HepG2 (cell line): Measurements from ENCODE around the gene MRLN. TPM values are rescaled to one million over a fixed set of nuclear protein-coding genes. Genes with fewer than 3 reads are reported as not detected.

Source experiments
- ATAC-seq: fragments of 200-7000 bp; cut with Tn5 transposase; 3 replicates; pipeline ENCODE4 v1.9.1; 2020; ENCODE audit warnings: mild to moderate bottlenecking, moderate library complexity
- BruUV-seq: library from RNA; stranded (reverse); fragments of 400-500 nt; replicated peaks from 2 replicates; lab custom pipeline; 2021; lab: Mats Ljungman, UMichigan
- CTCF ChIA-PET: fragments of 300-600 bp; formaldehyde crosslinking; extraction: SDS; loops from one replicate; lab custom pipeline; 2021; ENCODE audit warnings: low total read pairs, inconsistent platforms, low intra/inter-chr PET ratio; lab: Yijun Ruan, JAX
- POLR2A ChIA-PET: fragments of 350-600 bp; sonication (Branson Sonifier 250); formaldehyde crosslinking; loops from one replicate; lab custom pipeline; 2020; ENCODE audit warnings: antibody characterized with exemption, inconsistent platforms; lab: Yijun Ruan, JAX
- DNase-seq: peaks from one replicate; pipeline ENCODE4 v3.0.0-alpha.2; 2015; ENCODE audit warnings: low spot score
- FAIRE-seq: peaks from 3 replicates; lab custom pipeline; 2011; peaks lifted over from hg19 to GRCh38; lab: Jason Lieb, UNC
- H2AFZ ChIP-seq: one replicate; pipeline ENCODE4 v1.6.1; 2011; ENCODE audit warnings: low read length, inconsistent platforms
- H3K27ac ChIP-seq: fragments of 300-600 bp; 3 replicates; pipeline ENCODE4 v1.8.0; 2011; ENCODE audit warnings: mixed run types, mild to moderate bottlenecking, mixed read lengths, low read length, inconsistent platforms; ENCODE audit not compliant: insufficient read depth; ENCODE audit errors: extremely low read length
- H3K27me3 ChIP-seq, 2 experiments: fragments of 200-600 bp in 1 of 2; 2 replicates in 1 of 2; 3 replicates in 1 of 2; pipeline versions ENCODE4 v1.6.0 to v1.8.0; 2011; ENCODE audit warnings: low read length in 2 of 2, mild to moderate bottlenecking in 2 of 2, moderate library complexity in 2 of 2, inconsistent platforms in 1 of 2; ENCODE audit not compliant: insufficient read depth in 2 of 2, control insufficient read depth in 1 of 2
- H3K36me3 ChIP-seq, 2 experiments: fragments of 200-600 bp in 1 of 2; replicated peaks in 1 of 2; 2 replicates in 1 of 2; 3 replicates in 1 of 2; pipeline versions ENCODE4 v1.5.1 to v1.8.0; 2011; ENCODE audit warnings: low read length in 2 of 2, inconsistent platforms in 1 of 2; ENCODE audit not compliant: insufficient read depth in 2 of 2, control insufficient read depth in 1 of 2
- H3K4me1 ChIP-seq: 2 replicates; pipeline ENCODE4 v1.5.1; 2012; ENCODE audit warnings: low read length, inconsistent platforms; ENCODE audit not compliant: insufficient read depth
- H3K4me2 ChIP-seq: 2 replicates; pipeline ENCODE4 v1.6.0; 2011; ENCODE audit warnings: low read depth, low read length, inconsistent platforms
- H3K4me3 ChIP-seq, 3 experiments: fragments of 200-600 bp in 1 of 3; sonication (generic), shearing (Covaris generic) in 1 of 3; replicated peaks in 1 of 3; 2 replicates each; pipeline ENCODE4 v1.5.1; 2011 to 2016; ENCODE audit warnings: low read length in 3 of 3, inconsistent platforms in 2 of 3, low read depth in 2 of 3, mild to moderate bottlenecking in 2 of 3, control low read depth in 1 of 3, mixed read lengths in 1 of 3; ENCODE audit not compliant: insufficient read depth in 1 of 3
- H3K79me2 ChIP-seq: one replicate; pipeline ENCODE4 v1.6.1; 2011; ENCODE audit warnings: low read length, inconsistent platforms; ENCODE audit not compliant: insufficient read depth
- H3K9ac ChIP-seq: 2 replicates; pipeline ENCODE4 v1.6.0; 2011; ENCODE audit warnings: mild to moderate bottlenecking, low read depth, low read length, inconsistent platforms; ENCODE audit not compliant: insufficient read depth
- H3K9me3 ChIP-seq: 2 replicates; pipeline ENCODE4 v1.5.1; 2012; ENCODE audit warnings: mild to moderate bottlenecking, low read length
- H4K20me1 ChIP-seq: 2 replicates; pipeline ENCODE4 v1.6.0; 2011; ENCODE audit warnings: inconsistent platforms, mild to moderate bottlenecking, low read length, moderate library complexity; ENCODE audit not compliant: insufficient read depth
- ATF3 ChIP-seq: sonication (generic); formaldehyde crosslinking; IDR thresholded peaks from 2 replicates; pipeline ENCODE4 v1.4.0; 2020; ENCODE audit warnings: missing genetic modification reagents
- DBP ChIP-seq: sonication (generic); formaldehyde crosslinking; IDR thresholded peaks from 2 replicates; pipeline ENCODE4 v1.4.0; 2020; ENCODE audit warnings: missing genetic modification reagents; ENCODE audit errors: not compliant biosample characterization
- DPF2 ChIP-seq: sonication (generic); formaldehyde crosslinking; IDR thresholded peaks from 2 replicates; pipeline ENCODE4 v1.4.0; 2020; ENCODE audit warnings: mild to moderate bottlenecking, low read depth, missing genetic modification reagents, borderline replicate concordance
- ELF1 ChIP-seq: sonication (generic); formaldehyde crosslinking; IDR thresholded peaks from 2 replicates; pipeline ENCODE4 v1.4.0; 2020; ENCODE audit warnings: missing genetic modification reagents
- FLYWCH1 ChIP-seq: sonication (generic); formaldehyde crosslinking; IDR thresholded peaks from 2 replicates; pipeline ENCODE4 v1.8.1; 2023; ENCODE audit warnings: mild to moderate bottlenecking, missing genetic modification reagents
- GABPB1 ChIP-seq: IDR thresholded peaks from 2 replicates; pipeline ENCODE4 v1.6.1; 2016; ENCODE audit warnings: mild to moderate bottlenecking, missing genetic modification reagents, moderate library complexity, missing compliant biosample characterization
- HMG20A ChIP-seq: IDR thresholded peaks from 2 replicates; pipeline ENCODE4 v1.6.1; 2016; ENCODE audit warnings: borderline replicate concordance
- ZNF180 ChIP-seq: sonication (generic); formaldehyde crosslinking; IDR thresholded peaks from 2 replicates; pipeline ENCODE4 v1.4.0; 2020; ENCODE audit warnings: low read depth, missing genetic modification reagents, borderline replicate concordance
- ZNF44 ChIP-seq: sonication (generic); formaldehyde crosslinking; IDR thresholded peaks from 2 replicates; pipeline ENCODE4 v1.5.1; 2020; ENCODE audit warnings: mild to moderate bottlenecking, missing genetic modification reagents
- ZNF563 ChIP-seq: sonication (generic); formaldehyde crosslinking; IDR thresholded peaks from 2 replicates; pipeline ENCODE4 v1.8.0; 2022; ENCODE audit warnings: mild to moderate bottlenecking, moderate library complexity, missing genetic modification reagents
- ZNF674 ChIP-seq: sonication (generic); formaldehyde crosslinking; IDR thresholded peaks from 2 replicates; pipeline ENCODE4 v1.5.0; 2020; ENCODE audit warnings: low read depth, mild to moderate bottlenecking, missing genetic modification reagents
- WGBS: methylation state at CpG from one replicate; pipeline ENCODE4 v1.1.6; 2017; ENCODE audit warnings: low lambda C conversion rate; 5-methylcytosine and 5-hydroxymethylcytosine counted together
- in situ Hi-C: cut with HindIII; loops from 2 replicates; pipeline ENCODE4 v1.10.0; 2017; ENCODE audit warnings: low pct_unique_long_range_greater_than_20kb; ENCODE audit not compliant: extremely low pct_ligation_motif_present
- intact Hi-C: fragments of 100-400 bp; cut with micrococcal nuclease; formaldehyde crosslinking; loops from one replicate; pipeline ENCODE4 v1.10.0; 2022; ENCODE audit not compliant: unreplicated experiment
- polyA plus RNA-seq, 8 experiments: library from polyadenylated mRNA; depleted of rRNA in 3 of 8; stranded (reverse) in 7 of 8; unstranded in 1 of 8; fragments of >200 nt; fragmentation: Illumina TruSeq in 4 of 8; extraction: Trizol in 4 of 8; gene quantifications; 2 replicates each; pipeline versions ENCODE4 v1.2.1 to v1.2.3, GENCODE V29; 2011 to 2016; ENCODE audit warnings: low read depth in 4 of 8, missing spikeins in 1 of 8, mixed read lengths in 1 of 8; ENCODE audit not compliant: insufficient read depth in 1 of 8
- total RNA-seq, 5 experiments: library from RNA; depleted of rRNA; stranded (reverse); fragments of >200 nt; fragmentation: Illumina TruSeq; extraction: Trizol; gene quantifications; 2 replicates each; pipeline ENCODE4 v1.2.3, GENCODE V29; 2016; ENCODE audit warnings: low read depth in 1 of 5

Gene MRLN
- total and polyA plus RNA-seq, 2 of the 13 experiments (the other 11 are each of a cell fraction or from before 2014, with no cell fraction given), result not detected

- Histone ChIP-seq H3K79me2 (no peaks in the 10 kb centered on the region), H3K9ac (no peak overlapping the region), H3K36me3 (no peaks in the 10 kb centered on the region), H3K4me2 (peak overlapping the region; percentile 24; the same call in 1 of the 2 replicates), H3K27ac (no peak overlapping the region), H3K27me3 (no peaks in the 10 kb centered on the region; a peak in 1 of 5 replicates), H3K9me3 (no peaks in the 10 kb centered on the region), H3K4me1 (peaks cover 11% of the 10 kb centered on the region), H4K20me1 (no peaks in the 10 kb centered on the region), H3K4me3 (no peak overlapping the region), H2AFZ (no peak overlapping the region)
- DNase-seq (no peak), FAIRE-seq (no peak), ATAC-seq (no peak; the same call in 2 of the 3 replicates)
- intact Hi-C loops, result no loop called here
- 0% methylated on average over 1 of the region's 1 CpG for WGBS
- in situ Hi-C loops, result no loop called here
- no TSS peak for BruUV-seq
- ChIA-PET CTCF (no interaction called here), POLR2A (no interaction called here)
- TF ChIP-seq ATF3 (CRISPR knock-in tag), result no peak
- TF ChIP-seq HMG20A, result no peak
- no peak for TF ChIP-seq DPF2 (CRISPR knock-in tag)
- TF ChIP-seq FLYWCH1 (CRISPR knock-in tag), result no peak
- no peak for TF ChIP-seq ZNF44 (CRISPR knock-in tag)
- TF ChIP-seq ELF1 (CRISPR knock-in tag), result no peak
- TF ChIP-seq GABPB1 (CRISPR knock-in tag), result no peak
- TF ChIP-seq DBP (CRISPR knock-in tag), result no peak
- TF ChIP-seq ZNF674 (CRISPR knock-in tag), result no peak
- TF ChIP-seq ZNF180 (CRISPR knock-in tag), result no peak
- TF ChIP-seq ZNF563, result no peak
- TF ChIP-seq, all 625 proteins: peak for 0
These were observed 18.0 kb downstream of the MRLN start for GRCh38 chr10:59735296-59735695.
